Urinary bladder (tissue), 4 donors: ENCODE data around the gene RS1. TPM values are rescaled to one million over a fixed set of nuclear protein-coding genes. Genes with fewer than 3 reads are reported as not detected.

Source experiments
- DNase-seq: peaks from one replicate; pipeline ENCODE4 v3.0.0-alpha.2; 2015; ENCODE audit errors: extremely low spot score
- H3K27ac ChIP-seq: one replicate; pipeline ENCODE4 v1.5.1; 2013; ENCODE audit warnings: low read depth, mild to moderate bottlenecking, moderate library complexity
- H3K36me3 ChIP-seq: one replicate; pipeline ENCODE4 v1.6.1; 2013; ENCODE audit warnings: mild to moderate bottlenecking, moderate library complexity; ENCODE audit not compliant: insufficient read depth
- H3K4me1 ChIP-seq: one replicate; pipeline ENCODE4 v1.6.1; 2013; ENCODE audit warnings: mild to moderate bottlenecking, moderate library complexity; ENCODE audit not compliant: insufficient read depth
- H3K4me3 ChIP-seq: one replicate; pipeline ENCODE4 v1.5.1; 2013; ENCODE audit warnings: low read depth, low read length
- WGBS: extraction: QIAGEN DNeasy Blood & Tissue Kit; methylation state at CpG from one replicate; pipeline ENCODE4 v1.1.7; 2013; 5-methylcytosine and 5-hydroxymethylcytosine counted together
- polyA plus RNA-seq: library from polyadenylated mRNA; stranded (reverse); fragments of 200-250 nt; gene quantifications from one replicate; pipeline ENCODE4 v1.2.3, GENCODE V29; 2013
- total RNA-seq: library from RNA; depleted of rRNA; stranded (reverse); fragments of >200 nt; gene quantifications from one replicate; pipeline ENCODE4 v1.2.3, GENCODE V29; 2014
- donor health status: healthy with polysubstance abuse.
- donor health status: healthy.

Gene RS1
- total and polyA plus RNA-seq, 2 donors = not detected

GRCh38 chrX:18682979-18683387 is 11.1 kb upstream of the RS1 start:
- H3K4me3 ChIP-seq = no peak overlapping the region
- no peak for DNase-seq
- WGBS = 81% methylated on average over 9 of the region's 9 CpGs
- H3K27ac ChIP-seq = no peak overlapping the region
- H3K36me3 ChIP-seq = no peaks in the 10 kb centered on the region
- H3K4me1 ChIP-seq = no peaks in the 10 kb centered on the region

DNA sequence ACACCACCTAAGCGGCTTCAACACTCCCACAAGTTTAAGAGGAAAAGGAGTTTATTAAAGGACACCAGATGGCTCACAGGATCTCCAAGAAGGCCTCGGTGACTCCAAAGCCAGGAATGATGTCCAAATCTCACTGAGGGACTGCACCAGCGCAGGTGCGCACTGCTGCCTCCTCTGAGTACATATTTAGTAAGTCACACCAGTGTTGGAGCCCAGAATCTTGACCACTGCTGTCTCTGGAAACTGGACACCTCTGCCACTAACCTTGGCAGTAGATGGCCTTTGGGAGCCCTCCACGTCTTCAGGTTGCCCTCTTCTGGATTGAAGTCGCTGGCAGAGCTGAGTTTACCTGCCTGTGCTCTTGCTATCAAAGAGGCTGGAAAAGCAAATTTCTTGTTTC is 10.1 kb upstream of the RS1 start:
- no peak for DNase-seq
- Histone ChIP-seq H3K27ac (no peak overlapping the region), H3K4me1 (no peaks in the 10 kb centered on the region), H3K36me3 (no peaks in the 10 kb centered on the region), H3K4me3 (no peak overlapping the region)
- 91% methylated on average over 6 of the region's 6 CpGs for WGBS

GRCh38 chrX:18677161-18677869 is 5.4 kb upstream of the RS1 start:
- 80% methylated on average over 17 of the region's 17 CpGs for WGBS
- H3K4me3 ChIP-seq = no peak overlapping the region
- H3K36me3 ChIP-seq = no peaks in the 10 kb centered on the region
- no peaks in the 10 kb centered on the region for H3K4me1 ChIP-seq
- no peak overlapping the region for H3K27ac ChIP-seq
- DNase-seq = no peak

DNA sequence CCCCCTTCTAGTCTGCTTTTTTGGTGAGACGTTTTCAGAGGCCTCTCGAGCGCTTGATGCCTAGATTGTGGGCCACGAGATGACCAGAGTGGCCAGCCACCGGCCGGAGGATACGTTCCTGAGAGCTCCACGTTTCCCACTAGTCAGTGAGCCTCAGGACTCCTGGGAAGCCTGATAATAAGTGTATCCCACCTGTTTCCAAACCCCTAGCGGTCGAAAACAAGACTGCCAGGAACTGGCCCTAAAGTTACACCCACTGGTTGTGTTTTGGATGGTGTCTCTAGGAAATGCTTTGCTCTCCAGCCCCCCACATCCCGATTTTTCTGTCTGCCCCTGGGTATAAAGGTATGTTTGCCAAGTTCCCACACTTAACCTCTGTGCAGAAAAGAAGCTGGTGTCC is 4.6 kb upstream of the RS1 start:
- H3K36me3 ChIP-seq = no peaks in the 10 kb centered on the region
- H3K27ac ChIP-seq = no peak overlapping the region
- WGBS = 49% methylated on average over 11 of the region's 11 CpGs
- DNase-seq = no peak
- no peaks in the 10 kb centered on the region for H3K4me1 ChIP-seq
- H3K4me3 ChIP-seq = no peak overlapping the region

- Histone ChIP-seq H3K4me3 (no peak overlapping the region), H3K4me1 (no peaks in the 10 kb centered on the region), H3K27ac (no peak overlapping the region), H3K36me3 (no peaks in the 10 kb centered on the region)
- 73% methylated on average over 10 of the region's 10 CpGs for WGBS
- no peak for DNase-seq
Measured at GRCh38 chrX:18676050-18676449, 4.1 kb upstream of the RS1 start.

GRCh38 chrX:18674788-18675735 is 3.2 kb upstream of the RS1 start:
- WGBS = under 1% methylated on average over 74 of the region's 74 CpGs
- Histone ChIP-seq H3K27ac (peak overlapping the region; percentile 79), H3K36me3 (no peaks in the 10 kb centered on the region), H3K4me1 (no peaks in the 10 kb centered on the region), H3K4me3 (peak overlapping the region; percentile 62)
- DNase-seq = peak; percentile 48

GRCh38 chrX:18674417-18674787 is 2.5 kb upstream of the RS1 start:
- no peaks in the 10 kb centered on the region for H3K36me3 ChIP-seq
- H3K4me1 ChIP-seq = no peaks in the 10 kb centered on the region
- H3K27ac ChIP-seq = peak overlapping the region; percentile 67
- DNase-seq = no peak
- under 1% methylated on average over 19 of the region's 19 CpGs for WGBS
- peak overlapping the region; percentile 54 for H3K4me3 ChIP-seq

DNA sequence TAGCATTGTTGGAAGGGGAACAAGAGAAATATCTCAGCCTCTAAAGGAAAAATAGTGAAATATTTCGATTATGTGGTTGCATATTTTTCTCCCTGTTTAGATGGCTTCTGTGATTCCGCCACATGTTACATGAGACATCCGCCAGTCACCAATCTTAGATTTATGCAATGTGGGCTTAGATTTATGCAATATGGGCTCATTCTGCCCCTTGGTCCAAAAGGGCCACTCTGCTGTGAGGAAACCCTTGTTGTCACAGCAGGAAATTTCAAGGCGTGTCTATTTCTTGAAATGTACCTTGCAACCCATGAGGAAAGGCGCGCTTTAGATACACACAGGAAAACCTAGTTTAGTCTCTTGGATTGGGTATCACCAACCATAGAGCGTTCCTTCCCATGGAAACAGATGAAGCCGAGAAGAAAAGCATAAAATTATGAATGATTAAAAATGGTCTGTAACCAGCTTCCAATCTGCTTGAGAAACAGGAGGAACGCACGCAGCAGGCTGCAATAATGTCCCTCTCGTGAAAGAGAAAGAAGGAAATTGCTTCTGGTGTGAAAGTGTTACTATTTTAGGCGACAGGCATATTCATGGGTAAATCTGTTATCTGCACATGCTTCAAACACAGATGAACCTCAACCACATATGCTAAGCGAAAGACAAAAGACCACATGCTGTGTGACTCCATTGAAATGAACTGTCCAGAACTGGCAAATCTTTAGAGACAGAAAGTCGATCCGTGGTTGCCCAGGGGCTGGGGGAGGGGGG is 3.7 kb downstream of the RS1 start:
- Histone ChIP-seq H3K4me1 (no peaks in the 10 kb centered on the region), H3K4me3 (no peak overlapping the region), H3K36me3 (no peaks in the 10 kb centered on the region), H3K27ac (no peak overlapping the region)
- 76% methylated on average over 15 of the region's 15 CpGs for WGBS
- DNase-seq = no peak

GRCh38 chrX:18666614-18667013 is 5.3 kb downstream of the RS1 start:
- DNase-seq = no peak
- WGBS = 81% methylated on average over 15 of the region's 15 CpGs
- Histone ChIP-seq H3K4me3 (no peak overlapping the region), H3K4me1 (no peaks in the 10 kb centered on the region), H3K27ac (no peak overlapping the region), H3K36me3 (no peaks in the 10 kb centered on the region)

GRCh38 chrX:18664947-18665346 is 7.0 kb downstream of the RS1 start:
- Histone ChIP-seq H3K36me3 (no peaks in the 10 kb centered on the region), H3K27ac (no peak overlapping the region), H3K4me1 (no peaks in the 10 kb centered on the region), H3K4me3 (no peak overlapping the region)
- DNase-seq = no peak
- 88% methylated on average over 8 of the region's 8 CpGs for WGBS

DNA sequence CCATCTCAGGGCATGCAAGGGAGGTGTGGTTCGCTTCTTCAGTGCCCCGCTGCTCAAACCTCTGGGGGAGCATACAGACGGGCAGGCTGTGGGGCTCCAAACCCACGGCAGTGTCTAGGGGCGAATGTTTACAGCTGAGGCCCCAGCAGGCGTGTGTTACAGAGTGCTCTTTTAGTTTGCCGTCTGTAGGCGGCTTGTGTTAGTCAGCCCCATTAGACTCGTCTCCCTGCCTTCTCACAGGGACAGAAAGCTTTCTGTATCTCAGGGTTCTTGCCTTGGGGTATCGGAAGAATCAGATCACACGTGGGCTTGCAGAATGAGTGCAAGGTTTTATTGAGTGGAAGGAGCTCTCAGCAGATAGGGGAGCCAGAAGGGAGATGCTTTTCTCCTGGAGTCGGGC is 10.6 kb downstream of the RS1 start:
- no peak for DNase-seq
- H3K4me3 ChIP-seq = no peak overlapping the region
- no peaks in the 10 kb centered on the region for H3K36me3 ChIP-seq
- H3K27ac ChIP-seq = no peak overlapping the region
- 76% methylated on average over 12 of the region's 12 CpGs for WGBS
- no peaks in the 10 kb centered on the region for H3K4me1 ChIP-seq

DNA sequence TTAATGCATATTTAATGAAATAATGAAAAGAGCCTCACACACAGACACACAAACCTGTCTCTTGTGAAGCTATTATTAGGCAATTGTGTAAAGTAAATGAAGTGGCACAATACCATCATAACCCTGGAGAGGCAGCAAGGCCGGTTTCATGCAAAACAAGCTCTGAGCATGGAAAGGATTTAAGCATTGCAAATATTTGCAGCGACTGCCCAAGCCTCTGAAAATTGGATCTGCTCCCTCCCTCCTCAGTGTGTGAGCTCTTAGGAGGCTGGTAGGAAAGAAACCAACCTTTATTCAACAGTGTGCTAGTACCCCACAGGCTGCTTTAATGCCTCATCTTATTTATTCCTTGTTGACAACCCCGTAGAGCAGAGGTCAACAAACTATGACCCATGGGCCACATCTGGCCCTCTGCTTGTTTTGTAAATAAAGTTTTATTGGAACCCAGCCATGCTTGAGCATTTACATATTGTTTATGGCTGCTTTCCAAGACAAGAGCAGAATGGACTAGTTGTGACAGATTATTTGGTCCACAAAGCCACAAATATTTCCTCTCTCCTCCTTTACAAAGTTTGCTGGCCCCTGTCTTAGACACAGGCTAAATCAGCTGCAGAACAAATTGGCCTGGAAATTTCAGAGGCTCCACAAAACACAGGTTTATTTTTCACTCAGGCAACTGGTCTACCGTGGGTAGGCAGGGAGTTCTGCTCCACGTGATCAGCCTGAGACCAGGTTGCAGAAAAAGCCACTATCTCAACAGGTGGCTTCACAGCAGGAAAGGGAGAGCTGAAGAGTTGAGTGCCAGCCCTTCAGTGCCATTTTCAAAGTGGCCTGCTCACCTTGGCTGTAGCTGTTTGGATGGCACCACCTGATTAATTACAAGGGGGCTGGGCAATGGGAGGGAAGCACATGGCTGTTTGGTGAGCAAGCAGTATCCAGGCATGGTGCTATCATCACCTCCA is 16.8 kb downstream of the RS1 start:
- WGBS = 39% methylated on average over 5 of the region's 5 CpGs
- H3K36me3 ChIP-seq = no peaks in the 10 kb centered on the region
- no peak overlapping the region for H3K4me3 ChIP-seq
- H3K4me1 ChIP-seq = no peaks in the 10 kb centered on the region
- DNase-seq = no peak
- no peak overlapping the region for H3K27ac ChIP-seq

GRCh38 chrX:18652636-18653035 is 19.3 kb downstream of the RS1 start:
- H3K36me3 ChIP-seq = peaks cover under 1% of the 10 kb centered on the region
- no peak overlapping the region for H3K27ac ChIP-seq
- H3K4me3 ChIP-seq = no peak overlapping the region
- no peak for DNase-seq
- H3K4me1 ChIP-seq = no peaks in the 10 kb centered on the region
